ENCODE data around the gene PAPLN.
A peak's percentile ranks its signal among the peaks of the same experiment; 100 is the strongest.

The PAPLN gene

DNA sequence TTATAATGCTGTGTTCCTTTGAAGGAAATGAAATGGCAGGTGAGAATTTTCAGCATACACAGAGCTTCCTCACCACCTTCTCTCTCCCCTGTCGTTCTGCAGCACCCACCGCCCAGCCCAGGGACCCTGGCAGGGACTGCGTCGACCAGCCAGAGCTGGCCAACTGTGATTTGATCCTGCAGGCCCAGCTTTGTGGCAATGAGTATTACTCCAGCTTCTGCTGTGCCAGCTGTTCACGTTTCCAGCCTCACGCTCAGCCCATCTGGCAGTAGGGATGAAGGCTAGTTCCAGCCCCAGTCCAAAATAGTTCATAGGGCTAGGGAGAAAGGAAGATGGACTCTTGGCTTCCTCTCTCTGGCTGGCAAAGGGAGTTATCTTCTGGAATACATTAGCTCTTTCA lies 35.1 kb downstream of the PAPLN start:
- no peak overlapping the region for H3K4me3 ChIP-seq (ENCODE audit: low read depth, low read length)
- TF ChIP-seq, protein P1, sequence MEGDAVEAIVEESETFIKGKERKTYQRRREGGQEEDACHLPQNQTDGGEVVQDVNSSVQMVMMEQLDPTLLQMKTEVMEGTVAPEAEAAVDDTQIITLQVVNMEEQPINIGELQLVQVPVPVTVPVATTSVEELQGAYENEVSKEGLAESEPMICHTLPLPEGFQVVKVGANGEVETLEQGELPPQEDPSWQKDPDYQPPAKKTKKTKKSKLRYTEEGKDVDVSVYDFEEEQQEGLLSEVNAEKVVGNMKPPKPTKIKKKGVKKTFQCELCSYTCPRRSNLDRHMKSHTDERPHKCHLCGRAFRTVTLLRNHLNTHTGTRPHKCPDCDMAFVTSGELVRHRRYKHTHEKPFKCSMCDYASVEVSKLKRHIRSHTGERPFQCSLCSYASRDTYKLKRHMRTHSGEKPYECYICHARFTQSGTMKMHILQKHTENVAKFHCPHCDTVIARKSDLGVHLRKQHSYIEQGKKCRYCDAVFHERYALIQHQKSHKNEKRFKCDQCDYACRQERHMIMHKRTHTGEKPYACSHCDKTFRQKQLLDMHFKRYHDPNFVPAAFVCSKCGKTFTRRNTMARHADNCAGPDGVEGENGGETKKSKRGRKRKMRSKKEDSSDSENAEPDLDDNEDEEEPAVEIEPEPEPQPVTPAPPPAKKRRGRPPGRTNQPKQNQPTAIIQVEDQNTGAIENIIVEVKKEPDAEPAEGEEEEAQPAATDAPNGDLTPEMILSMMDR (IDR thresholded peaks at IDR 0.05; ENCODE audit: low read depth, low read length, missing control alignments): no peak
- in situ Hi-C loops (cut with HindIII; ENCODE audit: low sequenced_read_pairs): loop anchor here (10.0 kb wide), 2 partner anchors 62 to 88 kb away; no protein-coding TSS in a partner anchor
- DNase-seq (ENCODE audit: low read depth): no peak

DNA sequence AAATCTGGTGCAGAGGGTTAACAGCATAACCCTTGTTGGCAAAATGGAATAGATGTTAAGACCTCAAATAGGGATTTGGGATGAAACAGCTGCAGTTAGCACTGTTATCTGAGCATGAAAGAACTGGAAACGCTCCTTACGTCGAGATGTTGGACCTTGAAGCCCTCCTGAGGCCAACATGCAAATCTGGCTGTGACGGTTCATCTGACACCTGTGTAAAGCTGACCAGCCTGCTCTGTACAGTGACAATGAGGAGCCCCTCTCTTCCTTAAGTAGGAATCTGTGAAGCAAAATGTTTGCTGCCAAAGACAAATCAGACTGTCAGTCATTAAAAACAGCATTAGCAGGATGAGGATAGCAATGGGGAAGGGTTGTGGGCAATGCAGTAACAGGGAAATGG lies 36.5 kb downstream of the PAPLN start:
- TF ChIP-seq, protein P1 (IDR thresholded peaks at IDR 0.05; ENCODE audit: low read depth, low read length, missing control alignments): no peak
- no peak for DNase-seq (ENCODE audit: low read depth)
- in situ Hi-C loops (cut with HindIII; ENCODE audit: low sequenced_read_pairs): loop anchor here (10.0 kb wide), 2 partner anchors 61 to 89 kb away; no protein-coding TSS in a partner anchor
- H3K4me3 ChIP-seq (ENCODE audit: low read depth, low read length): no peak overlapping the region

DNA sequence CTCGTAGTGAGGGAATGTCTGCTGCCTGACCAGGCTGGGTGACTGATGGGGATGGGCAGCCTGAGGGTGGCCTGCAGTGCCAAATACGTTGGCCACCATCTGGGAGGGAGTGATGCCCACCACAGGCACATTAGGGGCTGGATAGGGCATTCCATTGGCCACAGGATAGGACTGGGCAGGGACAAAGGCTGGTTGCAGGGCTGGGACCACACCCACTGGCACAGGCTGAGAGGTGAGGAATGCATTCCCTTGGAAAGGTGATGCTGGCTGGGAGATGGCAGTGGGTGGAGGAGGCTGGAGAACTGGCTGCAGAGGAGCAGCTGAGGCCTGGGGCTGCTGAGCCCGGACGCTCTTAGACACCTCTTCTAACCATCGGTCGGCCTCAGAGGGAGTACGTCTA lies 39.5 kb downstream of the PAPLN start:
- in situ Hi-C loops (cut with HindIII; ENCODE audit: low sequenced_read_pairs): loop anchor here (10.0 kb wide), 2 partner anchors 58 to 92 kb away; no protein-coding TSS in a partner anchor
- no peak overlapping the region for H3K4me3 ChIP-seq (ENCODE audit: low read depth, low read length)
- TF ChIP-seq, protein P1 (IDR thresholded peaks at IDR 0.05; ENCODE audit: low read depth, low read length, missing control alignments): no peak
- no peak for DNase-seq (ENCODE audit: low read depth)

DNA sequence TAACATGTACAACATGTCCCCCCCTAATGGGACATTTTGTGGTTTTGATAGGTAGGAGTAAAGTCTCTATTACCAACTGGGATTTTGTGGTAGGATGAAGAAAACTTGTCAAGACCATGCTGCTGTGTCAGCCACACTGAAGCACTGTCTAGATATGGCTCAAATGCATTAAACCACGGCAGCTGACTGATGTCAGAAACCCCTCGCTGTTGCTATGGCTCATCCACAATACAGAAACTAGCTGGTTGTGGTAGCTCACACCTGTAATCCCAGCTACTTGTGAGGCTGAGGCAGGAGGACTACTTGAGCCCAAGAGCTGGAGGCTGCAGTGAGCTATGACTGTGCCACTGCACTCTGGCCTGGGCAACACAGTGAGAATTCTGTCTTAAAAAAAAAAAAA lies 40.1 kb downstream of the PAPLN start:
- in situ Hi-C loops (cut with HindIII; ENCODE audit: low sequenced_read_pairs): loop anchor here (10.0 kb wide), 2 partner anchors 57 to 93 kb away; no protein-coding TSS in a partner anchor
- TF ChIP-seq, protein P1 (IDR thresholded peaks at IDR 0.05; ENCODE audit: low read depth, low read length, missing control alignments): no peak
- no peak for DNase-seq (ENCODE audit: low read depth)
- H3K4me3 ChIP-seq (ENCODE audit: low read depth, low read length): no peak overlapping the region

DNA sequence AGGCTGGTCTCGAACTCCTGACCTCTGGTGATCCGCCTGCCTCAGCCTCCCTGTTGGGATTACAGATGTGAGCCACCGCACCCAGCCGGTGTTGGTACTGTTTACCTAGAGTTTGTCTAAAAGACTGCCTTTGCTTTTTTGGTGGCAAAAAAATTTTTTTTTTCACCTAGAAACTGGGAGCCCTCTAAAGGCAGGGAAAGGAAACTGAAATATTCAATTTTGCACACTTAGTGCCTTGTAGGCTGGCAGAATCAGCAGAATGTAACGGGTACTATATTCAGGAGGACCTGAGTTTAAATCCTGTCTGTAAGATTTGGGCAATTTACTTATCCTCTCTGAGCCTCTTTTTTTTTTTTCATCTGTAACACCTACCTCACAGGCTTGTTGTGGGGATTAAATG lies 43.6 kb downstream of the PAPLN start:
- TF ChIP-seq, protein P1 (IDR thresholded peaks at IDR 0.05; ENCODE audit: low read depth, low read length, missing control alignments): no peak
- in situ Hi-C loops (cut with HindIII; ENCODE audit: low sequenced_read_pairs): loop anchor here (10.0 kb wide), 1 partner anchor 194 kb away; no protein-coding TSS in a partner anchor
- H3K4me3 ChIP-seq (ENCODE audit: low read depth, low read length): no peak overlapping the region
- no peak for DNase-seq (ENCODE audit: low read depth)

DNA sequence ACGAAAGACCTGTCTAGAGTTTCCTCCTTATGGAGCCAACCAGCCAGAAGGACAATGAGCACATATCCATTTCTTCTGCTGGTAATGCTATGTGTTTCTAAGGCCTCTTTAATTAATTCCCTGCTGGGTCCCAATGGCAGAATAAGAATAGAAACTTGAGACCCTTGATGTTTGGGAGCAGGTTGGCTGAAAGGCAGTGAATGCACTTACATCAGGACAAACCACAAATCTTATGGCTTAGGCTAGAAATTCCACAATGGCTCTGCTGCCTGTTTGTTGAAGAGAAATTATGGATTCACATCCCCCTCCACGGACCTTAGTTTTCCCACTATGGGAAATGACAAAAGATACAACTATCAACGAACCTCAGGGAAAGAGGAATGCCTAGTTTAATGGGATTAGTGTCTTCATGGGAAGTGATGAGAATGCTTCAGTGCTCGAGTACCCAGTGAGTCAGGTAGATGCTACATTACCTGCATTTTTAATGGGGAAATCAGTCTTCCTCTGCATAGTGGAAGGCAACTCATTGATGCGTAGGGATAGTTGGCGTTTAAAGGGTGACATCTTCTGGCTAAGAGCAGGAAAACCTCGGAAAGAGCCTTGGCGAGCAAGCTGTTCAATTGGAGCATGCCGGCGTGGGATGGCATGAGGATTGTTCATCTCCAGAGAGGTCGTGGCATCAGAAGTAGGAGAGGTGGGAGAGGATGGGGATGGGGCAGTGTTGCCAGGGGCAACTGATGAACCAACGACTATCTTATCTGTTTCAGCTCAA lies 46.5 kb downstream of the PAPLN start:
- peak; percentile 18 for DNase-seq (ENCODE audit: low read depth)
- in situ Hi-C loops (cut with HindIII; ENCODE audit: low sequenced_read_pairs): loop anchor here (10.0 kb wide), 1 partner anchor 191 kb away; no protein-coding TSS in a partner anchor
- no peak overlapping the region for H3K4me3 ChIP-seq (ENCODE audit: low read depth, low read length)
- TF ChIP-seq, protein P1 (IDR thresholded peaks at IDR 0.05; ENCODE audit: low read depth, low read length, missing control alignments): peak; percentile 61
